Natural killer cell (primary cell): ENCODE measurements around the gene ST6GALNAC3. TPM values are rescaled to one million over a fixed set of nuclear protein-coding genes. Genes with fewer than 3 reads are reported as not detected.

Experiments used
- ATAC-seq, 3 donors: fragments of 150-1000 bp in 2 of 3; fragments of 200-7000 bp in 1 of 3; cut with Tn5 transposase; 1 replicate in 1 of 3; 2 replicates in 2 of 3; pipeline ENCODE4 v1.10.0; 2021; ENCODE audit warnings: mild to moderate bottlenecking in 2 of 3, moderate library complexity in 2 of 3
- DNase-seq, 2 donors: peaks; one replicate each; pipeline versions ENCODE4 v3.0.0 to v3.0.0-alpha.2; 2013 to 2021; ENCODE audit warnings: mixed read lengths in 1 of 2
- H3K27ac ChIP-seq: one replicate; pipeline ENCODE4 v1.5.1; 2013; ENCODE audit warnings: mild to moderate bottlenecking, low read length
- H3K27me3 ChIP-seq: one replicate; pipeline ENCODE4 v1.6.1; 2013; ENCODE audit warnings: low read length; ENCODE audit not compliant: control insufficient read depth, insufficient read depth
- H3K36me3 ChIP-seq: one replicate; pipeline ENCODE4 v1.6.1; 2013; ENCODE audit warnings: low read length; ENCODE audit not compliant: control insufficient read depth, insufficient read depth
- H3K4me1 ChIP-seq: one replicate; pipeline ENCODE4 v1.6.1; 2013; ENCODE audit warnings: low read length; ENCODE audit not compliant: control insufficient read depth, insufficient read depth
- H3K4me3 ChIP-seq: one replicate; pipeline ENCODE4 v1.5.1; 2013; ENCODE audit warnings: low read length
- H3K9me3 ChIP-seq: one replicate; pipeline ENCODE4 v1.6.1; 2013; ENCODE audit warnings: low read length; ENCODE audit not compliant: control insufficient read depth, insufficient read depth
- H3K27ac Mint-ChIP-seq, 2 donors: one replicate each; pipeline ENCODE4 v1.8.0; 2022; ENCODE audit warnings: mild to moderate bottlenecking in 2 of 2, mixed read lengths in 2 of 2, moderate library complexity in 1 of 2
- H3K27me3 Mint-ChIP-seq, 2 donors: one replicate each; pipeline ENCODE4 v1.8.0; 2022; ENCODE audit warnings: low read depth in 2 of 2, mixed read lengths in 2 of 2
- H3K36me3 Mint-ChIP-seq: one replicate; pipeline ENCODE4 v1.8.0; 2022; ENCODE audit warnings: mixed read lengths
- H3K4me1 Mint-ChIP-seq, 2 donors: one replicate each; pipeline ENCODE4 v1.8.0; 2022; ENCODE audit warnings: mixed read lengths in 2 of 2
- H3K4me3 Mint-ChIP-seq: one replicate; pipeline ENCODE4 v1.8.0; 2022; ENCODE audit warnings: mild to moderate bottlenecking, moderate library complexity, mixed read lengths
- H3K9me3 Mint-ChIP-seq, 2 donors: one replicate each; pipeline ENCODE4 v1.8.0; 2022; ENCODE audit warnings: mixed read lengths in 2 of 2
- CTCF ChIP-seq: fragments of 200-600 bp; IDR thresholded peaks from one replicate; pipeline ENCODE4 v1.8.0; 2022; ENCODE audit warnings: antibody characterized with exemption
- WGBS: methylation state at CpG from one replicate; pipeline ENCODE4 v1.1.7; 2013; ENCODE audit warnings: missing lambda C conversion rate; ENCODE audit not compliant: insufficient coverage; 5-methylcytosine and 5-hydroxymethylcytosine counted together
- intact Hi-C: fragments of 100-400 bp; cut with micrococcal nuclease; formaldehyde crosslinking; loops from one replicate; pipeline ENCODE4 v1.14.2; 2022
- total RNA-seq, 4 donors: library from RNA; stranded (reverse); fragments of 120-200 nt in 1 of 4; gene quantifications; one replicate each; pipeline versions ENCODE4 v1.2.3 to v1.2.4, GENCODE V29; 2013 to 2022

Gene ST6GALNAC3
- total RNA-seq, 3 donors from 2014 or later (not counting 1 experiment from before 2014, with no cell fraction given): not detected

- Mint-ChIP-seq H3K4me1 (peaks cover 17 to 22% of the 10 kb centered on the region in 2 donors), H3K27me3 (peaks cover 0 to 5% of the 10 kb centered on the region in 2 donors), H3K4me3 (peak overlapping the region; percentile 32), H3K36me3 (no peaks in the 10 kb centered on the region), H3K9me3 (no peaks in the 10 kb centered on the region), H3K27ac (no peak overlapping the region)
- ATAC-seq (no peak), DNase-seq (no peak)
- Histone ChIP-seq H3K9me3 (no peaks in the 10 kb centered on the region), H3K36me3 (no peaks in the 10 kb centered on the region), H3K4me1 (peaks cover 14% of the 10 kb centered on the region), H3K4me3 (no peak overlapping the region), H3K27ac (no peak overlapping the region), H3K27me3 (no peaks in the 10 kb centered on the region)
- TF ChIP-seq CTCF: no peak
- 92% methylated on average over 5 of the region's 5 CpGs for WGBS
- intact Hi-C loops: no loop called here
Measured at GRCh38 chr1:76073481-76073880, 1.1 kb upstream of the ST6GALNAC3 start.

DNA sequence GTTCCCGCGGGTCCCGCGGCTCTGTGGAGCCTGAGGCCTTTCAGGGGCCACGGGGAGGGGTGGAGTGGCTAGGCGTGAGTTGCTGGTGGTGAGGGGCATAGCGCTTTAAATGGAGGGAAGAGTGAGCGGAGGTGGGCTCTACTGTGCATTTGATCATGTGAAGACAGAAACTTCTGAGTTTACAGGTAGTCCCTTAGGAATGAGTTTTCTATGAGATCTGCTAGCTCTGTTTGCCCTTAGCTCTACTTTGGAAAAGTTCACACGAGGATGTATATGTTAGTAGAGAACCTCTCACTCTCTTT, 593 bp downstream of the ST6GALNAC3 start:
- Mint-ChIP-seq H3K4me3 (peak overlapping the region; percentile 89), H3K36me3 (no peaks in the 10 kb centered on the region), H3K4me1 (peaks cover 17 to 22% of the 10 kb centered on the region in 2 donors), H3K27me3 (peaks cover 0 to 8% of the 10 kb centered on the region in 2 donors), H3K27ac (peak overlapping the region in 1 of 2 donors; percentile 1), H3K9me3 (no peaks in the 10 kb centered on the region)
- DNase-seq (no peak), ATAC-seq (no peak)
- no peaks in the 10 kb centered on the region for H3K27me3 ChIP-seq
- H3K4me3 ChIP-seq: peak overlapping the region; percentile 59
- no peak for TF ChIP-seq CTCF
- H3K36me3 ChIP-seq: no peaks in the 10 kb centered on the region
- 45% methylated on average over 9 of the region's 9 CpGs for WGBS
- H3K4me1 ChIP-seq: peaks cover 14% of the 10 kb centered on the region
- intact Hi-C loops: no loop called here
- no peak overlapping the region for H3K27ac ChIP-seq
- H3K9me3 ChIP-seq: no peaks in the 10 kb centered on the region

DNA sequence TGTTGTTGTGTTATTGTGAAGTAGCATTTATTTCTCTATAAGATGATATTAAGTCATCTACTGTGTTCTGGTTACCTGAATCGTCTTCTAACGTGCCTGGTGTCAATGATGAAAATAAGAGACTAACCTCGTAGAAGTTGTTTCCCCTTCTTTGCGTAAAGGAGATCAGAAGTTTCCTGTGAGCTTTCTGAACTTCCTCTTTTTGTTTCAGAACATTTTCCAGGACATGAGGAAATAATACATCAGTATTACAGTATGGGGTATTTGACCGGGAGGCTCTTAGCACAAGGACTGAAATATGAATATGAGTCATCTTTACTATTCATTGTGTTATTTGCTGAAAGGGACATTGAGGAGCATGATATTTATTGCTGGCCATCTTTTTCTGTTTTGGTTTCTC, 1.3 kb downstream of the ST6GALNAC3 start:
- H3K4me3 ChIP-seq: no peak overlapping the region
- peak overlapping the region in 1 of 2 donors; percentile 1 for H3K27ac Mint-ChIP-seq
- TF ChIP-seq CTCF: no peak
- DNase-seq: peak in 1 of 2 donors; percentile 12
- intact Hi-C loops: no loop called here
- H3K27me3 Mint-ChIP-seq: peaks cover 0 to 10% of the 10 kb centered on the region in 2 donors
- H3K36me3 Mint-ChIP-seq: no peaks in the 10 kb centered on the region
- no peak overlapping the region for H3K27ac ChIP-seq
- H3K4me1 Mint-ChIP-seq: peaks cover 17 to 22% of the 10 kb centered on the region in 2 donors
- no peaks in the 10 kb centered on the region for H3K27me3 ChIP-seq
- peaks cover 14% of the 10 kb centered on the region for H3K4me1 ChIP-seq
- ATAC-seq: peak in 1 of 3 donors; percentile 28
- H3K9me3 ChIP-seq: no peaks in the 10 kb centered on the region
- WGBS: 40% methylated on average over 3 of the region's 5 CpGs
- H3K4me3 Mint-ChIP-seq: peak overlapping the region; percentile 89
- H3K36me3 ChIP-seq: no peaks in the 10 kb centered on the region
- no peaks in the 10 kb centered on the region for H3K9me3 Mint-ChIP-seq

DNA sequence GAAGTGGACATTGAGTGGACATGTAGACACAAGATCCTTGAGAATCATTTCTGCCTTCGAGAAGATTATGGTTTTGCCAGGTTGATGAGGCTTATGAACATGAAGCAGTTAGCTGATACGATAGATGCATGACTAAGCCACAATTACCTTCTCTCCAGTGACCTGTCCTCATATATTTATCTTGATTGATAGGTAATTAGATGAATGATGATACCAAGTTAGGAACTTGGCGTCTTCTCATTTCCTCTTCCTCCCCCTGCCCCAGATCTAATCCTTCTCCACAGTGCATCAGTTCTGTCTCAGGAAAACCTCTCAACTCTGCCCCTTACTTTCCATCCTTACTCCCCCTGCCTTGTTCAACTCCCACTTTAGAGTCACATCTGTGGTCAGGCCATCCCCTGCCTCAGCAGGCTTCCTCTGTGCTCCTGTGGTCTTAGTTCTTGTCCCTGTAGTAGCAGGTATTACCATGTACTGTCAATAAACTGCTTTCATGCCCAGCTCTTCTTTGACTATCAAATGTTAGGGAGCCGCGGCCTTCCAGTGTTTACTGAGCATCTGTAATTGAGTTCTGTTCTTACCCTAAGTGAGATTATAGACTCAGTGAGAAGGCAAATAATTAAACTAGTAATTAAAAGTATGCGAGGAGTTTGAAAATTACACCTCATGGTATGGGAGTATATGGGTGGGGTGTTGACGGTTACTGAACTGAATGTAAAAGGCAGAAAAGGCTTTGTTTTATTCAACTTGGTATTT, 5.1 kb downstream of the ST6GALNAC3 start:
- Mint-ChIP-seq H3K9me3 (no peaks in the 10 kb centered on the region), H3K36me3 (no peaks in the 10 kb centered on the region), H3K4me1 (peaks cover 9 to 12% of the 10 kb centered on the region in 2 donors), H3K27ac (no peak overlapping the region), H3K4me3 (no peak overlapping the region), H3K27me3 (peaks cover 0 to 13% of the 10 kb centered on the region in 2 donors)
- no peak for DNase-seq
- Histone ChIP-seq H3K4me3 (no peak overlapping the region), H3K4me1 (peaks cover 10% of the 10 kb centered on the region), H3K27me3 (no peaks in the 10 kb centered on the region), H3K9me3 (no peaks in the 10 kb centered on the region), H3K27ac (no peak overlapping the region), H3K36me3 (no peaks in the 10 kb centered on the region)
- 91% methylated on average over 6 of the region's 7 CpGs for WGBS
- no peak for ATAC-seq
- intact Hi-C loops: no loop called here
- TF ChIP-seq CTCF: no peak
